ENCODE results near the gene JOSD1.

DNA sequence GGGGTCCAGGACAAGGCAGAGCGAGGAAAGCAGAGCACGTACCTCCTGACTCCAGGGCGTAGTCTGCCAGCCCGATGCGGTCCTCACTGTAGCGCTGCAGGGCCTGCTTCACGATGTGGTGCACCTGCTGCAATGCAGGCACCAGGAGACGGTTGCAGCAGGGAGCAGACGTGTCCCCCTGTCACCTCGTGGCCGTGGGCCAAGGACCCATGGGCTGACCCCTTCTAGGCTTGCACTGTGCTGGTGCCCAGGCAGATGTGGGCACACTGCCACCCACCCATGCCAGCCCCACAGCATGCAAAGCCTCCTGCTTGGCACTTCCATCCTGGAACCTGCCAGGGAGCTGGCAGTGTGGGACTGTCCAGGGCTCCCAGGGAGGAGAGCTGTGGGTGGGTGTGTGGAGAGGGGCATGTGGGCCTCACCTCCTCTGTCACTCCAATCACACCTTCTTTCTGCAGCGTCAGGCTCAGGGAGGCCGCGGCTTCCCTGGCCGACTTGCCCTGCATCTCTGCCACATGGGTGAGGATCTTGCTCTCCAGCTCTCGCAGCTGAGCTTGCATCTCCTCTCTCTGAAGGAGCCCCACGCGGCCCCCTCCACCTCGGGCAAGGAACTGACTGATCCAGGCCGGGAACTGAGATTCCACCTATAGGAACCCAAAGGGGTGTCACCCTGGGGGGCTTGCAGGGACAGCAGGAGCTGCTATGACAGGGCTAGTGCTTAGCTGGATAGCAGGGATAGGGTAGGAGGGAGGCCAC, 38.7 kb upstream of the JOSD1 start:
- no peak for TF ChIP-seq EZH2phosphoT487 (IDR thresholded peaks at IDR 0.05; ENCODE audit: insufficient read depth, low read depth)
- no peak for TF ChIP-seq EZH2 (IDR thresholded peaks at IDR 0.05; ENCODE audit: insufficient read depth, poor library complexity, severe bottlenecking)
